GM19193 (cell line): ENCODE results near the gene IDUA.

Source experiments
- POLR2A ChIP-seq: IDR thresholded peaks from 4 replicates; pipeline ENCODE4 v1.6.1; 2011; ENCODE audit not compliant: insufficient read depth, insufficient read length; ENCODE audit errors: extremely low read depth

The IDUA gene

GRCh38 chr4:1043162-1043561, 56.3 kb downstream of the IDUA start:
- no peak for TF ChIP-seq POLR2A

- no peak for TF ChIP-seq POLR2A
Observed at GRCh38 chr4:1043651-1044468, 57.0 kb downstream of the IDUA start.

DNA sequence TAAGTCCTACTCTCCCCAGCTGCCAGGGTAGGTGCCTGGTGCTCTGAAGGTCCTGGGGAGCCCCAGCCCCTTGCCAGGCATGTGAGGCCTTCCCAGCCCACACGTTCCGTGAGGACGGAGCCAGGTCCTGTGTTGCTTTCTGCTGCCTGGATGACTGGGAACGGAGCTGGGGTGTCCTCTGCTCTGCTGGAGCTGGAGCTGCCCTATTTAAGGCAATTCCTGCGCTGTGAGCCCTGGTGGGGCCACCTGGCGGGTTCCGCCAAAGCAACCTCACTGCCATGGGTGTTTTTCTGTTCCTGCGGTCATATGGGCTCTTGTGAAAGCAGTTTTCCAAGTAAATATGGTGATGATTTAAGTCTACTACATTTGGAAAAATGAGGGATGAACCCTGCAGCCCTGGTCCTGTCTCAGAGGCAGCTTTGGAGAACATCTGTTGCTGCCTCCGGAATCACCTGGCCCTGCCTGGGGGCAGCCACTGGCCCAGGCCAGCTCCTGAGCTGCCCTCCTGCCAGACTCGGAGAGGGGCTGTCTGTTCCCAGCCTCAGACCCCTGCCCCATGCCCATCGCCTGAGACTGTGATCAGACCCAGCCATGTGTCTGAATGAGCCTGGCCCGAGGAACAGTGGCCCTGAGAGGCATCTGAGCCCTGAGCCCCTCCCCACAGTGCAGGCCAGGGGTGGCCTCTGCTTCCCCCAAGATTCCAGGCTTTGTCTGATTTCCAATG, 57.8 kb downstream of the IDUA start:
- TF ChIP-seq POLR2A = no peak

GRCh38 chr4:1045193-1045594, 58.4 kb downstream of the IDUA start:
- no peak for TF ChIP-seq POLR2A

GRCh38 chr4:1045595-1046201, 58.9 kb downstream of the IDUA start:
- TF ChIP-seq POLR2A = no peak

- TF ChIP-seq POLR2A = no peak
Observed at GRCh38 chr4:1047106-1047975, 60.5 kb downstream of the IDUA start.

- TF ChIP-seq POLR2A = no peak
Observed at GRCh38 chr4:1047976-1048772, 61.3 kb downstream of the IDUA start.

- TF ChIP-seq POLR2A = no peak
Observed at GRCh38 chr4:1048773-1049590, 62.1 kb downstream of the IDUA start.

- TF ChIP-seq POLR2A = no peak
Observed at GRCh38 chr4:1049591-1049905, 62.7 kb downstream of the IDUA start.

- TF ChIP-seq POLR2A = no peak
Observed at GRCh38 chr4:1050486-1051213, 63.8 kb downstream of the IDUA start.

- no peak for TF ChIP-seq POLR2A
Observed at GRCh38 chr4:1051472-1051871, 64.6 kb downstream of the IDUA start.

- no peak for TF ChIP-seq POLR2A
Observed at GRCh38 chr4:1052231-1052671, 65.4 kb downstream of the IDUA start.
